ENCODE measurements around the gene GPR52.

Gene GPR52

DNA sequence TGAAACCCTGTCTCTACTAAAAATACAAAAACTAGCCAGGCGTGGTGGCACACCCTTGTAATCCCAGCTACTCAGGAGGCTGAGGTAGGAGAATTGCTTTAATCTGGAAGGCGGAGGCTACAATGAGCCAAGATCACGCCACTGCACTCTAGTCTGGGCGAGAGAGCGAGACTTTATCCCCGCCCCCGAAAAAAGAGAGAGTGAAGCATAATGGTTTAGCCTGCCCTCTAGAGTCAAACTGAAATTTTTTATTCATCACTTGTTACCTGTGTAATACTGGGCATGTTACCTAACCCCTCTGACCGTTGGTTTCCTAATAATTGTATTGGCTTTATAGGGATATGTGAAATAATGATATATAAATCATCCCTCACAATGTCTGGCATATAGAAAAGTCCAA lies 18.8 kb downstream of the GPR52 start:
- H3K4me3 ChIP-seq (ENCODE audit: low read depth, low read length), result no peak overlapping the region
- no peaks in the 10 kb centered on the region for H3K9me3 ChIP-seq (ENCODE audit: control insufficient read depth, insufficient read depth, low read depth, low read length)
- TF ChIP-seq, protein P1, sequence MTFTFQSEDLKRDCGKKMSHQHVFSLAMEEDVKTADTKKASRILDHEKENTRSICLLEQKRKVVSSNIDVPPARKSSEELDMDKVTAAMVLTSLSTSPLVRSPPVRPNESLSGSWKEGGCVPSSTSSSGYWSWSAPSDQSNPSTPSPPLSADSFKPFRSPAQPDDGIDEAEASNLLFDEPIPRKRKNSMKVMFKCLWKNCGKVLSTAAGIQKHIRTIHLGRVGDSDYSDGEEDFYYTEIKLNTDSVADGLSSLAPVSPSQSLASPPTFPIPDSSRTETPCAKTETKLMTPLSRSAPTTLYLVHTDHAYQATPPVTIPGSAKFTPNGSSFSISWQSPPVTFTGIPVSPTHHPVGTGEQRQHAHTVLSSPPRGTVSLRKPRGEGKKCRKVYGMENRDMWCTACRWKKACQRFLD (tag by site-specific recombination; IDR thresholded peaks at IDR 0.05), result no peak
- TF ChIP-seq ELK4 (IDR thresholded peaks at IDR 0.05; ENCODE audit: borderline replicate concordance, low read depth, low read length) (no peak), GLIS2 (tag by site-specific recombination; IDR thresholded peaks at IDR 0.05) (no peak), ZNF692 (tag by site-specific recombination; IDR thresholded peaks at IDR 0.05) (no peak)
- H3K27ac ChIP-seq (ENCODE audit: extremely low read depth, low read depth, low read length), result no peak overlapping the region
- ChIA-PET CTCF (interaction anchor here (0.6 to 0.9 kb wide), 2 partner anchors 201 to 255 kb away, joined by 3 to 4 read pairs; no protein-coding TSS in a partner anchor), POLR2A (no interaction called here)
- no peaks in the 10 kb centered on the region for H3K4me1 ChIP-seq (ENCODE audit: control insufficient read depth, insufficient read depth, low read length)
- H3K36me3 ChIP-seq (ENCODE audit: control insufficient read depth in 2 of 2, insufficient read depth in 1 of 2, low read length in 2 of 2), result no peaks in the 10 kb centered on the region

GRCh38 chr1:174469052-174469451 lies 21.3 kb downstream of the GPR52 start:
- H3K36me3 ChIP-seq (ENCODE audit: control insufficient read depth in 2 of 2, insufficient read depth in 1 of 2, low read length in 2 of 2), result no peaks in the 10 kb centered on the region
- TF ChIP-seq ELK4 (IDR thresholded peaks at IDR 0.05; ENCODE audit: borderline replicate concordance, low read depth, low read length), result no peak
- no peaks in the 10 kb centered on the region for H3K4me1 ChIP-seq (ENCODE audit: control insufficient read depth, insufficient read depth, low read length)
- no peaks in the 10 kb centered on the region for H3K9me3 ChIP-seq (ENCODE audit: control insufficient read depth, insufficient read depth, low read depth, low read length)
- H3K4me3 ChIP-seq (ENCODE audit: low read depth, low read length), result no peak overlapping the region
- CTCF ChIA-PET, result no interaction called here
- POLR2A ChIA-PET, result no interaction called here
- H3K27ac ChIP-seq (ENCODE audit: extremely low read depth, low read depth, low read length), result no peak overlapping the region

GRCh38 chr1:174469687-174470086 lies 21.9 kb downstream of the GPR52 start:
- Histone ChIP-seq H3K36me3 (ENCODE audit: control insufficient read depth in 2 of 2, insufficient read depth in 1 of 2, low read length in 2 of 2) (no peaks in the 10 kb centered on the region), H3K27ac (ENCODE audit: extremely low read depth, low read depth, low read length) (no peak overlapping the region), H3K9me3 (ENCODE audit: control insufficient read depth, insufficient read depth, low read depth, low read length) (no peaks in the 10 kb centered on the region), H3K4me1 (ENCODE audit: control insufficient read depth, insufficient read depth, low read length) (no peaks in the 10 kb centered on the region), H3K4me3 (ENCODE audit: low read depth, low read length) (no peak overlapping the region)
- POLR2A ChIA-PET, result no interaction called here
- TF ChIP-seq MEIS1 (CRISPR knock-in tag; IDR thresholded peaks at IDR 0.05; ENCODE audit: borderline replicate concordance) (no peak), ZNF175 (tag by site-specific recombination; IDR thresholded peaks at IDR 0.05) (no peak), ZFP69B (tag by site-specific recombination; IDR thresholded peaks at IDR 0.05) (no peak), SP2 (tag by site-specific recombination; IDR thresholded peaks at IDR 0.05) (no peak), SETDB1 (IDR thresholded peaks at IDR 0.05; ENCODE audit: insufficient read length, low read length) (no peak), ZNF140 (tag by site-specific recombination; IDR thresholded peaks at IDR 0.05) (no peak), KLF16 (tag by site-specific recombination; IDR thresholded peaks at IDR 0.05) (no peak), ZNF660 (tag by site-specific recombination; IDR thresholded peaks at IDR 0.05) (no peak), ZNF629 (tag by site-specific recombination; IDR thresholded peaks at IDR 0.05) (no peak), ZNF18 (tag by site-specific recombination; IDR thresholded peaks at IDR 0.05) (no peak), ZNF501 (tag by site-specific recombination; IDR thresholded peaks at IDR 0.05) (no peak), ZNF23 (tag by site-specific recombination; IDR thresholded peaks at IDR 0.05; ENCODE audit: borderline replicate concordance) (no peak), BCL11B (tag by site-specific recombination; IDR thresholded peaks at IDR 0.05; ENCODE audit: low read depth) (no peak), ZNF624 (tag by site-specific recombination; IDR thresholded peaks at IDR 0.05) (no peak), ZNF610 (tag by site-specific recombination; IDR thresholded peaks at IDR 0.05; ENCODE audit: borderline replicate concordance) (no peak), ZNF837 (tag by site-specific recombination; IDR thresholded peaks at IDR 0.05) (no peak), ZNF843 (tag by site-specific recombination; IDR thresholded peaks at IDR 0.05) (no peak)
- TF ChIP-seq, protein P2, sequence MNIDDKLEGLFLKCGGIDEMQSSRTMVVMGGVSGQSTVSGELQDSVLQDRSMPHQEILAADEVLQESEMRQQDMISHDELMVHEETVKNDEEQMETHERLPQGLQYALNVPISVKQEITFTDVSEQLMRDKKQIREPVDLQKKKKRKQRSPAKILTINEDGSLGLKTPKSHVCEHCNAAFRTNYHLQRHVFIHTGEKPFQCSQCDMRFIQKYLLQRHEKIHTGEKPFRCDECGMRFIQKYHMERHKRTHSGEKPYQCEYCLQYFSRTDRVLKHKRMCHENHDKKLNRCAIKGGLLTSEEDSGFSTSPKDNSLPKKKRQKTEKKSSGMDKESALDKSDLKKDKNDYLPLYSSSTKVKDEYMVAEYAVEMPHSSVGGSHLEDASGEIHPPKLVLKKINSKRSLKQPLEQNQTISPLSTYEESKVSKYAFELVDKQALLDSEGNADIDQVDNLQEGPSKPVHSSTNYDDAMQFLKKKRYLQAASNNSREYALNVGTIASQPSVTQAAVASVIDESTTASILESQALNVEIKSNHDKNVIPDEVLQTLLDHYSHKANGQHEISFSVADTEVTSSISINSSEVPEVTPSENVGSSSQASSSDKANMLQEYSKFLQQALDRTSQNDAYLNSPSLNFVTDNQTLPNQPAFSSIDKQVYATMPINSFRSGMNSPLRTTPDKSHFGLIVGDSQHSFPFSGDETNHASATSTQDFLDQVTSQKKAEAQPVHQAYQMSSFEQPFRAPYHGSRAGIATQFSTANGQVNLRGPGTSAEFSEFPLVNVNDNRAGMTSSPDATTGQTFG (tag by site-specific recombination; IDR thresholded peaks at IDR 0.05; ENCODE audit: borderline replicate concordance), result no peak
- CTCF ChIA-PET, result interaction anchor here (0.6 kb wide), 1 partner anchor 656 kb away, joined by 4 read pairs; no protein-coding TSS in a partner anchor
